Keratinocyte (primary cell): ENCODE measurements around the gene C1orf35. TPM values are rescaled to one million over a fixed set of nuclear protein-coding genes. Genes with fewer than 3 reads are reported as not detected.
A peak's percentile ranks its signal among the peaks of the same experiment; 100 is the strongest.

Experiments used
- DNase-seq: peaks from one replicate; pipeline ENCODE4 v3.0.0-alpha.2; 2011; ENCODE audit warnings: low read depth, missing footprints, low spot score
- FAIRE-seq: peaks from 2 replicates; lab custom pipeline; 2011; peaks lifted over from hg19 to GRCh38; lab: Jason Lieb, UNC
- H2AFZ ChIP-seq: 2 replicates; pipeline ENCODE4 v1.6.0; 2012; ENCODE audit warnings: low read length, control low read depth, inconsistent platforms; ENCODE audit not compliant: control insufficient read depth
- H3K27ac ChIP-seq: 2 replicates; pipeline ENCODE4 v1.5.1; 2011; ENCODE audit warnings: low read length; ENCODE audit not compliant: control insufficient read depth, insufficient read depth
- H3K27me3 ChIP-seq: 3 replicates; pipeline ENCODE4 v1.6.0; 2011; ENCODE audit warnings: low read length; ENCODE audit not compliant: control insufficient read depth, insufficient read depth; ENCODE audit errors: extremely low read depth
- H3K36me3 ChIP-seq, 2 experiments: 2 replicates in 1 of 2; 3 replicates in 1 of 2; pipeline ENCODE4 v1.5.1; 2011; ENCODE audit warnings: low read length in 2 of 2, mild to moderate bottlenecking in 1 of 2; ENCODE audit not compliant: control insufficient read depth in 2 of 2, insufficient read depth in 2 of 2; ENCODE audit errors: extremely low read depth in 1 of 2
- H3K4me1 ChIP-seq: 3 replicates; pipeline ENCODE4 v1.5.1; 2011; ENCODE audit warnings: low read length; ENCODE audit not compliant: control insufficient read depth, insufficient read depth; ENCODE audit errors: extremely low read depth
- H3K4me2 ChIP-seq: 3 replicates; pipeline ENCODE4 v1.6.0; 2011; ENCODE audit warnings: low read depth, low read length; ENCODE audit not compliant: control insufficient read depth, insufficient read depth; ENCODE audit errors: extremely low read depth
- H3K4me3 ChIP-seq, 3 experiments: fragments of 200-600 bp in 1 of 3; sonication (generic) in 1 of 3; 2 replicates in 2 of 3; 3 replicates in 1 of 3; pipeline ENCODE4 v1.5.1; 2011 to 2016; ENCODE audit warnings: low read length in 3 of 3, mild to moderate bottlenecking in 3 of 3, control low read depth in 2 of 3, inconsistent platforms in 1 of 3, low read depth in 1 of 3, mixed read lengths in 1 of 3, mixed run types in 1 of 3, moderate library complexity in 1 of 3; ENCODE audit not compliant: control insufficient read depth in 2 of 3, insufficient read depth in 2 of 3; ENCODE audit errors: extremely low read depth in 1 of 3
- H3K79me2 ChIP-seq: 2 replicates; pipeline ENCODE4 v1.6.0; 2012; ENCODE audit warnings: low read length; ENCODE audit not compliant: control insufficient read depth, insufficient read depth
- H3K9ac ChIP-seq: 3 replicates; pipeline ENCODE4 v1.6.0; 2011; ENCODE audit warnings: low read length; ENCODE audit not compliant: control insufficient read depth, insufficient read depth; ENCODE audit errors: extremely low read depth
- H3K9me1 ChIP-seq: 3 replicates; pipeline ENCODE4 v1.6.0; 2011; ENCODE audit warnings: low read length; ENCODE audit not compliant: control insufficient read depth, insufficient read depth; ENCODE audit errors: extremely low read depth
- H3K9me3 ChIP-seq: 2 replicates; pipeline ENCODE4 v1.5.1; 2012; ENCODE audit warnings: low read depth, low read length; ENCODE audit not compliant: control insufficient read depth
- H4K20me1 ChIP-seq: 3 replicates; pipeline ENCODE4 v1.6.0; 2011; ENCODE audit warnings: low read length; ENCODE audit not compliant: control insufficient read depth, insufficient read depth; ENCODE audit errors: extremely low read depth
- CTCF ChIP-seq, 3 experiments: IDR thresholded peaks in 1 of 3; conservative IDR thresholded peaks in 1 of 3; optimal IDR thresholded peaks in 1 of 3; 2 replicates in 2 of 3; 3 replicates in 1 of 3; pipeline versions ENCODE3 to v1.5.1; 2011; ENCODE audit warnings: low read length in 3 of 3, mild to moderate bottlenecking in 3 of 3, moderate library complexity in 2 of 3, control low read depth in 1 of 3, inconsistent platforms in 1 of 3; ENCODE audit not compliant: insufficient read depth in 2 of 3; ENCODE audit errors: extremely low read depth in 1 of 3
- EZH2 ChIP-seq: IDR thresholded peaks from one replicate; pipeline ENCODE4 v1.6.1; 2012; ENCODE audit warnings: inconsistent platforms, mild to moderate bottlenecking, low read length, moderate library complexity
- dilution Hi-C: fragments of 300-500 bp; cut with MboI; formaldehyde crosslinking; loops from one replicate; pipeline ENCODE4 v1.7.0; 2020; ENCODE audit warnings: low sequenced_read_pairs; ENCODE audit not compliant: extremely low pct_ligation_motif_present
- polyA plus RNA-seq, 5 experiments: library from polyadenylated mRNA; depleted of rRNA in 3 of 5; stranded (reverse) in 3 of 5; stranded (forward) in 1 of 5; unstranded in 1 of 5; fragments of >200 nt; gene quantifications; 1 replicate in 1 of 5; 2 replicates in 3 of 5; 3 replicates in 1 of 5; pipeline versions ENCODE4 v1.2.1 to v1.2.3, GENCODE V29; 2011 to 2012; ENCODE audit warnings: missing spikeins in 2 of 5, low read depth in 1 of 5, low replicate concordance in 1 of 5

Gene C1orf35
- polyA plus RNA-seq, 1 donor (not counting 4 experiments of a cell fraction or from before 2014, with no cell fraction given): 8.2 TPM

- Histone ChIP-seq H2AFZ (no peak overlapping the region), H3K4me2 (peak overlapping the region; percentile 85), H3K27ac (peak overlapping the region; percentile 88), H3K9ac (peak overlapping the region; percentile 95), H3K36me3 (peaks cover 5 to 24% of the 10 kb centered on the region in 2 experiments), H3K4me3 (peak overlapping the region; percentile 60 to 97 (median 84)), H3K27me3 (no peaks in the 10 kb centered on the region), H3K79me2 (peaks cover 88% of the 10 kb centered on the region), H3K9me3 (no peaks in the 10 kb centered on the region), H4K20me1 (peaks cover 52% of the 10 kb centered on the region), H3K9me1 (peaks cover 13% of the 10 kb centered on the region), H3K4me1 (peaks cover 53% of the 10 kb centered on the region)
- TF ChIP-seq EZH2: no peak
- TF ChIP-seq CTCF (optimal IDR thresholded peaks at IDR 0.05 in 1 of 3, IDR thresholded peaks at IDR 0.05 in 1 of 3, conservative IDR thresholded peaks at IDR 0.05 in 1 of 3; ENCODE audit: extremely low read depth in 1 of 3, insufficient read depth in 2 of 3, low read length in 3 of 3): no peak
- dilution Hi-C loops: no loop called here
- no peak for DNase-seq
- FAIRE-seq: peak; percentile 49
Measured at GRCh38 chr1:228084325-228084724, 18.8 kb downstream of the C1orf35 start.

DNA sequence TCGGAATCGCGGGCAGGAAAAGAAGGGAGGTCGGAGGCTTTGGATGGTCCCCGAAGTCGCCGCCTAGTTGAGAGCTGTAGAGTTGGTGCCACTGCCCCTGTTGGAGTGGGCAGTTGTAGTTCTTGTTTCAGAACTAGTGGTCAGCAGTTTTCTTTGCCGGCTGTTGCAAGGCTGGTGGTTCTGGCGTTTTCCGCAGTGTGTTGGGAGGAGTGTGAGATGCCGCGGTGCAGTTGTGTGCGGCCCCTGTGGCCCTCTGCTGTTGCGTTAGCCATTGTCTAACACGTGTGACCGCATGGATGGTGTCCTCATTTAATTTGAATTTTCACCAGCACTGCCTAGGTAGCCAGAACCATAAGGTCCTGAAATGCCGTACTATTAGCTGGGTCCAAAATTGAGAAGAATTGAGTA lies 19.2 kb downstream of the C1orf35 start:
- H3K9me3 ChIP-seq: no peaks in the 10 kb centered on the region
- H3K79me2 ChIP-seq: peaks cover 84% of the 10 kb centered on the region
- H3K9me1 ChIP-seq: peaks cover 13% of the 10 kb centered on the region
- H4K20me1 ChIP-seq: peaks cover 48% of the 10 kb centered on the region
- H3K27ac ChIP-seq: peak overlapping the region; percentile 88
- no peak for TF ChIP-seq EZH2
- no peak for TF ChIP-seq CTCF (optimal IDR thresholded peaks at IDR 0.05 in 1 of 3, IDR thresholded peaks at IDR 0.05 in 1 of 3, conservative IDR thresholded peaks at IDR 0.05 in 1 of 3; ENCODE audit: extremely low read depth in 1 of 3, insufficient read depth in 2 of 3, low read length in 3 of 3)
- DNase-seq (no peak), FAIRE-seq (no peak)
- no peaks in the 10 kb centered on the region for H3K27me3 ChIP-seq
- peak overlapping the region; percentile 60 to 97 (median 84) for H3K4me3 ChIP-seq
- peaks cover 4 to 22% of the 10 kb centered on the region in 2 experiments for H3K36me3 ChIP-seq
- peaks cover 49% of the 10 kb centered on the region for H3K4me1 ChIP-seq
- H3K9ac ChIP-seq: peak overlapping the region; percentile 95
- peak overlapping the region; percentile 85 for H3K4me2 ChIP-seq
- dilution Hi-C loops: no loop called here
- no peak overlapping the region for H2AFZ ChIP-seq
